K562 (cell line): ENCODE data around the gene CENPP. TPM values are rescaled to one million over a fixed set of nuclear protein-coding genes. Genes with fewer than 3 reads are reported as not detected.

Experiments
- ATAC-seq: fragments of 200-7000 bp; cut with Tn5 transposase; 3 replicates; pipeline ENCODE4 v1.9.1; 2020; ENCODE audit warnings: moderate library complexity
- BruUV-seq: library from RNA; stranded (reverse); fragments of 400-500 nt; replicated peaks from 2 replicates; lab custom pipeline; 2021; lab: Mats Ljungman, UMichigan
- CTCF ChIA-PET: fragments of 300-600 bp; formaldehyde crosslinking; extraction: SDS; loops from one replicate; lab custom pipeline; 2021; ENCODE audit warnings: low intra/inter-chr PET ratio; lab: Yijun Ruan, JAX
- POLR2A ChIA-PET: fragments of 300-600, 350-650 bp; sonication (Branson Sonifier 250); formaldehyde crosslinking; extraction: SDS; loops from one replicate; lab custom pipeline; 2021; ENCODE audit warnings: antibody characterized with exemption, inconsistent platforms; lab: Yijun Ruan, JAX
- DNase-seq, 4 experiments: peaks; one replicate each; pipeline versions ENCODE4 v3.0.0 to v3.0.0-alpha.2; 2011 to 2018; ENCODE audit warnings: low spot score in 3 of 4, mixed read lengths in 3 of 4; ENCODE audit errors: extremely low read depth in 1 of 4
- FAIRE-seq: peaks from 2 replicates; lab custom pipeline; 2011; peaks lifted over from hg19 to GRCh38; lab: Jason Lieb, UNC
- H2AFZ ChIP-seq: 2 replicates; pipeline ENCODE4 v1.6.0; 2011; ENCODE audit warnings: low read depth, low read length, control low read depth, inconsistent platforms
- H3K27ac ChIP-seq: fragments of 200-600 bp; 3 replicates; pipeline ENCODE4 v1.8.0; 2011; ENCODE audit warnings: low read depth, mild to moderate bottlenecking, control low read depth, inconsistent platforms, low read length, moderate library complexity, mixed read lengths; ENCODE audit errors: extremely low read depth
- H3K27me3 ChIP-seq, 2 experiments: fragments of 300-600 bp in 1 of 2; 2 replicates in 1 of 2; 3 replicates in 1 of 2; pipeline versions ENCODE4 v1.6.0 to v1.8.0; 2011; ENCODE audit warnings: inconsistent platforms in 2 of 2, low read length in 2 of 2, mild to moderate bottlenecking in 1 of 2, mixed read lengths in 1 of 2, moderate library complexity in 1 of 2; ENCODE audit not compliant: control insufficient read depth in 2 of 2, insufficient read depth in 2 of 2
- H3K36me3 ChIP-seq: fragments of 300-600 bp; 3 replicates; pipeline ENCODE4 v1.8.0; 2011; ENCODE audit warnings: mild to moderate bottlenecking, low read length, inconsistent platforms; ENCODE audit not compliant: control insufficient read depth, insufficient read depth
- H3K4me1 ChIP-seq, 2 experiments: fragments of 200-600 bp in 1 of 2; replicated peaks in 1 of 2; 2 replicates in 1 of 2; 3 replicates in 1 of 2; pipeline versions ENCODE4 v1.5.1 to v1.8.0; 2011; ENCODE audit warnings: inconsistent platforms in 2 of 2, low read length in 2 of 2, mild to moderate bottlenecking in 1 of 2, mixed read lengths in 1 of 2, moderate library complexity in 1 of 2; ENCODE audit not compliant: control insufficient read depth in 2 of 2, insufficient read depth in 2 of 2
- H3K4me2 ChIP-seq: 2 replicates; pipeline ENCODE4 v1.6.1; 2011; ENCODE audit warnings: low read length, control low read depth, inconsistent platforms, mixed read lengths; ENCODE audit not compliant: insufficient read depth
- H3K4me3 ChIP-seq: fragments of 200-600 bp; sonication (generic), shearing (Covaris generic); 2 replicates; pipeline ENCODE4 v1.5.1; 2016; ENCODE audit warnings: control low read depth, inconsistent platforms
- H3K79me2 ChIP-seq: fragments of 200-600 bp; 3 replicates; pipeline ENCODE4 v1.8.0; 2011; ENCODE audit warnings: low read length, inconsistent platforms; ENCODE audit not compliant: control insufficient read depth, insufficient read depth
- H3K9ac ChIP-seq, 2 experiments: 2 replicates each; pipeline versions ENCODE4 v1.6.0 to v1.6.1; 2011; ENCODE audit warnings: low read depth in 2 of 2, low read length in 2 of 2, control low read depth in 1 of 2, inconsistent platforms in 1 of 2, mild to moderate bottlenecking in 1 of 2, mixed read lengths in 1 of 2; ENCODE audit not compliant: insufficient read depth in 1 of 2
- H3K9me1 ChIP-seq: one replicate; pipeline ENCODE4 v1.6.0; 2011; ENCODE audit warnings: inconsistent platforms, mild to moderate bottlenecking, low read length, moderate library complexity; ENCODE audit not compliant: control insufficient read depth, insufficient read depth
- H3K9me3 ChIP-seq: replicated peaks from 2 replicates; pipeline ENCODE4 v1.5.1; 2011; ENCODE audit warnings: low read depth, low read length, inconsistent platforms; ENCODE audit not compliant: control insufficient read depth, insufficient read depth
- H4K20me1 ChIP-seq: replicated peaks from 2 replicates; pipeline ENCODE4 v1.6.1; 2011; ENCODE audit warnings: low read length, inconsistent platforms, mixed read lengths; ENCODE audit not compliant: control insufficient read depth, insufficient read depth
- BDP1 ChIP-seq: IDR thresholded peaks from 3 replicates; pipeline ENCODE4 v1.6.1; 2011; ENCODE audit not compliant: insufficient read length, insufficient read depth
- C11orf30 ChIP-seq: fragments of 450-650 bp; IDR thresholded peaks from 2 replicates; pipeline ENCODE4 v1.6.1; 2016; ENCODE audit warnings: low read depth, mild to moderate bottlenecking
- EP400 ChIP-seq: fragments of 450-650 bp; IDR thresholded peaks from 2 replicates; pipeline ENCODE4 v1.6.1; 2017; ENCODE audit warnings: antibody characterized with exemption, mild to moderate bottlenecking, moderate library complexity
- GABPB2 ChIP-seq: fragments of 250-450 bp; sonication (Bioruptor Pico); conservative IDR thresholded peaks from 2 replicates; pipeline ENCODE4 v1.5.1; 2021; ENCODE audit warnings: mild to moderate bottlenecking
- MAFG ChIP-seq: fragments of 450-650 bp; conservative IDR thresholded peaks from 2 replicates; pipeline ENCODE4 v1.6.1; 2016; ENCODE audit warnings: missing genetic modification characterization, missing compliant biosample characterization
- TAL1 ChIP-seq: fragments of 450-650 bp; IDR thresholded peaks from 2 replicates; pipeline ENCODE4 v1.6.1; 2016; ENCODE audit warnings: mild to moderate bottlenecking
- WHSC1 ChIP-seq: IDR thresholded peaks from one replicate; pipeline ENCODE4 v1.6.1; 2012; ENCODE audit warnings: low read length, control low read depth, inconsistent platforms
- ZNF316 ChIP-seq: fragments of 450-650 bp; IDR thresholded peaks from 2 replicates; pipeline ENCODE4 v1.6.1; 2016
- WGBS: fragments of 100-300 bp; shearing (Covaris generic); methylation state at CpG from one replicate; pipeline ENCODE4 v1.1.6; 2016; ENCODE audit warnings: low coverage, mixed read lengths; ENCODE audit not compliant: insufficient coverage; ENCODE audit errors: missing lambda C conversion rate; 5-methylcytosine and 5-hydroxymethylcytosine counted together
- in situ Hi-C: fragments of 300-500 bp; cut with MboI; formaldehyde crosslinking; loops from 4 replicates; pipeline ENCODE4 v1.15.0; 2018; ENCODE audit warnings: inconsistent platforms, mixed read lengths
- intact Hi-C: fragments of 100-400 bp; cut with micrococcal nuclease; formaldehyde crosslinking; loops from 2 replicates; pipeline ENCODE4 v1.14.2; 2022
- polyA plus RNA-seq, 8 experiments: library from polyadenylated mRNA; depleted of rRNA in 4 of 8; stranded (reverse) in 5 of 8; unstranded in 3 of 8; fragments of >200 nt; fragmentation: Nextera tagmentation in 2 of 8; fragmentation: Illumina TruSeq in 1 of 8; extraction: Ambion mirVana in 2 of 8; extraction: Trizol in 1 of 8; gene quantifications; 2 replicates each; pipeline versions ENCODE4 v1.2.1 to v1.2.3, GENCODE V29; 2011 to 2014; ENCODE audit warnings: inconsistent platforms in 1 of 8, missing spikeins in 1 of 8
- total RNA-seq, 7 experiments: library from RNA; depleted of rRNA in 6 of 7; stranded (reverse); fragments of >200 nt in 6 of 7; fragmentation: Illumina TruSeq in 2 of 7; extraction: Trizol in 2 of 7; gene quantifications; 2 replicates each; pipeline versions ENCODE4 v1.2.1 to v1.2.3, GENCODE V29; 2011 to 2021; ENCODE audit warnings: low replicate concordance in 1 of 7

Gene CENPP
- total and polyA plus RNA-seq, 9 of the 15 experiments (the other 6 are each of a cell fraction or from before 2014, with no cell fraction given) = 8.0 to 28.5 (median 17.9) TPM

GRCh38 chr9:92492781-92493401 is 167.1 kb downstream of the CENPP start:
- POLR2A ChIA-PET = interaction anchor here (0.7 to 1.3 kb wide), 2 partner anchors 8 to 11 kb away, joined by 3 to 4 read pairs; no protein-coding TSS in a partner anchor
- in situ Hi-C loops = no loop called here
- CTCF ChIA-PET = no interaction called here

GRCh38 chr9:92493749-92494387 is 168.1 kb downstream of the CENPP start:
- H3K9ac ChIP-seq = no peak overlapping the region
- BruUV-seq = no TSS peak
- DNase-seq (no peak), ATAC-seq (no peak), FAIRE-seq (no peak)
- in situ Hi-C loops = no loop called here
- ChIA-PET CTCF (no interaction called here), POLR2A (no interaction called here)
- intact Hi-C loops = no loop called here
- no peak overlapping the region for H2AFZ ChIP-seq
- no peaks in the 10 kb centered on the region for H3K36me3 ChIP-seq
- no peak overlapping the region for H3K4me3 ChIP-seq
- no peaks in the 10 kb centered on the region; a peak in 2 of 5 replicates for H3K4me1 ChIP-seq
- H3K9me3 ChIP-seq = no peaks in the 10 kb centered on the region
- H3K27me3 ChIP-seq = no peaks in the 10 kb centered on the region
- no peak overlapping the region for H3K4me2 ChIP-seq
- no peak overlapping the region for H3K27ac ChIP-seq
- H3K9me1 ChIP-seq = no peaks in the 10 kb centered on the region
- no peaks in the 10 kb centered on the region for H4K20me1 ChIP-seq
- 77% methylated on average over 9 of the region's 9 CpGs for WGBS
- no peak for TF ChIP-seq WHSC1
- peak; percentile 44; the same call in 1 of the 2 replicates for TF ChIP-seq C11orf30
- 0 out of 2 replicates have a peak, but pooled peaks have one; percentile 18 for TF ChIP-seq MAFG (tag)
- no peak for TF ChIP-seq BDP1
- TF ChIP-seq ZNF316 = peak; percentile 75
- no peak for TF ChIP-seq GABPB2 (CRISPR knock-in tag)
- H3K79me2 ChIP-seq = no peaks in the 10 kb centered on the region

More at GRCh38 chr9:92492781-92493401, 167.1 kb downstream of the CENPP start:
- WGBS = 51% methylated on average over 3 of the region's 3 CpGs
- no TSS peak for BruUV-seq
- intact Hi-C loops = no loop called here
- no peak overlapping the region for H3K4me2 ChIP-seq
- H3K9me3 ChIP-seq = no peaks in the 10 kb centered on the region
- no peak overlapping the region for H3K4me3 ChIP-seq
- no peak for FAIRE-seq
- H3K27me3 ChIP-seq = no peaks in the 10 kb centered on the region
- no peak for ATAC-seq
- no peaks in the 10 kb centered on the region for H3K79me2 ChIP-seq
- TF ChIP-seq EP400 (no peak), TAL1 (peak; percentile 15; the same call in 1 of the 2 replicates)
- no peak overlapping the region for H2AFZ ChIP-seq
- H3K4me1 ChIP-seq = no peaks in the 10 kb centered on the region; a peak in 2 of 5 replicates
- H3K9ac ChIP-seq = peak overlapping the region in 1 of 2 experiments; percentile 46; a peak in 1 of 4 replicates
- no peaks in the 10 kb centered on the region for H4K20me1 ChIP-seq
- DNase-seq = no peak
- no peaks in the 10 kb centered on the region for H3K9me1 ChIP-seq
- no peaks in the 10 kb centered on the region for H3K36me3 ChIP-seq
- no peak overlapping the region for H3K27ac ChIP-seq
